ENCODE measurements around the gene DCXR. TPM values are rescaled to one million over a fixed set of nuclear protein-coding genes. Genes with fewer than 3 reads are reported as not detected.

The DCXR gene
- total RNA-seq (ENCODE audit: low replicate concordance): 158 and 175 TPM in 2 replicates
- long read RNA-seq, transcript DCXR-201 (8 exons, 887 nt): major isoform, 31 of 39 reads
- long read RNA-seq, partial matches to known transcripts: 3 of 39 reads
- long read RNA-seq, other reads (novel, unspliced or antisense): 5 of 39 reads

DNA sequence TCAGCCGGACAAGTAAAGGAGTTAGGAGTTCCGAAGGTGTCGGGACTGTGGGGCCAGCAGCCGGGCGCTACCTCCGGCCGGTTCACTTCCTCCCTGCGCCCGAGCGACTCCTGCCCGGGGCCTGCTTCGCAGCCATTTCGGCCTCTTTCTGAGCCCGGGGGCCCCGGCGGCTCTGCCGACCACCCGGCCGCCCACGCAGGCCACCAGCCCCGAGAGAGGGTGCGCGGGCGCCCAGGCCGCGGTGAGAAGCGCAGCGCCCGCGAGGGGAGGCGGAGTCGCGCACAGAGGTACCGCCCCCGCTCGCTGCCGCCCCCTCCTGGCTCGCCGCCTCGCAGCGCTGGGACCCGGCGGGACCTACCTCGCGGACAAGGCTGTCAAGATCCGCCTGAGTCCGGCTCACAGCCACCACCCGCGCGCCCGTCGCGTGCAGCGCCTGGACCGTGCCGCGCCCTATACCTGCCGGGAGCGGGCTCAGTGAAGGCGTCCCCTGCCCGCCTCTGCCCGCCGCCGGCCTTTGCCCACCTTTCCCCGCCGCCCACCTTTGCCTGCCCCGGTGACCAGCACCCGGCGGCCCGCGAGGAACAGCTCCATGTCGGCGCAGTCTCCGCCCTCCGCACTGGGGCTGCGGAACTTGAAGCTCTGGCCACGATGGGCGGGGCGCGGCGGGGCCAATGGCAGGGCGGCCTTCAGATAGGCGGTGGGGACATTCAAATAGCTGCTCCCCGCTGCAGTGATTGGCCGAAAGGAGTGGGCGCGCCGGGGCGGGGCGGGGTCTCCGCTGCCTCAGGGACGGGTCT lies at the start of gene DCXR:
TSS of gene DCXR (minus strand) at position 606 of the 797 bp plus-strand sequence. CDS start at position 591, 15 bp downstream.
- Mint-ChIP-seq H3K36me3 (peaks cover 5% of the 10 kb centered on the region), H3K27ac (peak within 1 kb of the TSS; percentile 87), H3K4me3 (peak within 1 kb of the TSS; percentile 84), H3K9me3 (no peaks in the 10 kb centered on the region), H3K4me1 (ENCODE audit: unreplicated experiment) (peaks cover 21% of the 10 kb centered on the region), H3K27me3 (no peaks in the 10 kb centered on the region)
- DNase-seq (ENCODE audit: extremely low spot score, unreplicated experiment): peak; percentile 97
- peak; percentile 88 for TF ChIP-seq CTCF (conservative IDR thresholded peaks at IDR 0.05)

- no peaks in the 10 kb centered on the region for H3K36me3 Mint-ChIP-seq
- no peak for TF ChIP-seq CTCF (conservative IDR thresholded peaks at IDR 0.05)
These were observed 48.7 kb upstream of the DCXR start for GRCh38 chr17:82085931-82086764.

DNA sequence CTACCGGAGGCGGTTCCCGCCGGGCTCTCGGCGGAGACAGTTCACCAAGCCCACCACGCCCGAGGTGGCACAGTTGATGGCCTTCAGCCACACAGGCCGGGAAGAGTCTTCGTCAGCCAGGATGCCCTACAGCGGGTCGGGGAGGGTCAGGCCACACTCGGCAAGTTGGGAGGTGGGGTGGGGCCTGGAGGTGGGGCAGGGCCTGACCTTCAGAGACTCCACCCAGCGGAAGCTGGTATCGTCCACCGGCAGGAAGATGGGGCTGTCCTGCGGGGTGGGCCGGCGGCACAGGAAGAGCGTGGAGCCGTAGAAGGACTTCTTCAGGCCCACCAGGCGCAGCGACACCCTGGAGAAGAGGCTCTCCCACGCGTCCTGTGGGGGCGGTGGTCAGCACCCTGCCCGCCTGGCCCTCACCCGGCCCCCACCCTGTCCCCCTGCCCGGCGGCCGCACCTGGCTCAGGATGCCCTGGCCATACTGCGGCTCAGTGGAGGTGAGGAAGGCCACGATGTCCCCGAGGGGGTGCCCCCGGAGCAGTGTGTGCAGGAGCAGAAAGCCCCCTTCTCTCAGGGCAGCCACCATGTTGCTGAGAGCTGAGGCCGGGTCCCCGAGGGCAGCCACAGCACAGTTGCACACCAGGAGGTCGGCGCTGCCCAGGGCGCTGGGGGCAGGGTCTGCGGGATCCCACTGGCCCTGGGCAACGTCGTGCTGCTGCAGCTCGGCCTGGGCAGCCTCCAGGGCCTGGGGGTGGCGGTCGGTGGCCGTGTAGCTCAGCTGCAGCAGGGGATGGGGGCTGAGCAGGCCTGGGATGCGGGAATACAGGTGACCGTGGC lies 47.7 kb upstream of the DCXR start:
- no peaks in the 10 kb centered on the region for H3K4me1 Mint-ChIP-seq (ENCODE audit: unreplicated experiment)
- TF ChIP-seq CTCF (conservative IDR thresholded peaks at IDR 0.05): no peak
- DNase-seq (ENCODE audit: extremely low spot score, unreplicated experiment): no peak
- no peaks in the 10 kb centered on the region for H3K27me3 Mint-ChIP-seq
- no peak overlapping the region for H3K27ac Mint-ChIP-seq
- H3K36me3 Mint-ChIP-seq: no peaks in the 10 kb centered on the region
- H3K9me3 Mint-ChIP-seq: no peaks in the 10 kb centered on the region
- no peak overlapping the region for H3K4me3 Mint-ChIP-seq

More at GRCh38 chr17:82085931-82086764, 48.7 kb upstream of the DCXR start:
- Mint-ChIP-seq H3K4me1 (ENCODE audit: unreplicated experiment) (no peaks in the 10 kb centered on the region), H3K9me3 (no peaks in the 10 kb centered on the region), H3K27ac (no peak overlapping the region), H3K27me3 (no peaks in the 10 kb centered on the region), H3K4me3 (no peak overlapping the region)
- no peak for DNase-seq (ENCODE audit: extremely low spot score, unreplicated experiment)

DNA sequence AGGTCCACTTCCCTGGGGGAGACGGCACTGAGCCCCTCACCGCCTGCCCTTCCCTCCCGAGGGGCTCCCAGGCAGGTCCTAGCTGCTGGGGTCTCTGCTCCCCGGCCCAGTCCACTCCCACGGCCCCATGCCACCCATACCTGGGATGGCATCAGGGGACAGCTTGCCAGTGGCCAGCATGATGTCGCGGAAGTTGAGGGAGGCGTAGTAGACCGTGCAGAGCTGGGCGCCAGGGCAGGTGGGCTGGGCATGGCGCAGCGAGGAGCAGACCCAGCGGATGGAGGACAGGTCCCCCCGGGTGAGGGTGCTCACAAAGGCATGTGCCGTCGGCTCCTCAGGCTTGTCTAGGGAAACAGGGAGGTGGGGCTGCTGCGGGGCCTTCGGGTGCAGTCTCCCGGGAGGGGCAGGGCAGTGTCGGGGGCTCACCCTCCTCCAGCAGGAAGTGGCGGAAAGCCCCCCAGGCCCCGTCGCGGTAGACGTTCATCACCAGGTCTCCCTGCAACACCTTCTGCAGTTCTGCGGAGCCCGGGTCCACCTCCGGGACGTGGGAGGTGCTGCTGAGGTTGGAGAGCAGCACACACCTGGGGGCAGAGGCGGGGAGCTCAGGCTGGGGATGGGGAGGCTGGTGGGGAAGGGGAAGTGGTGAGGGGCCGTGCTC lies 47.0 kb upstream of the DCXR start:
- Mint-ChIP-seq H3K27me3 (no peaks in the 10 kb centered on the region), H3K4me1 (ENCODE audit: unreplicated experiment) (no peaks in the 10 kb centered on the region), H3K4me3 (no peak overlapping the region), H3K27ac (no peak overlapping the region), H3K36me3 (no peaks in the 10 kb centered on the region), H3K9me3 (no peaks in the 10 kb centered on the region)
- TF ChIP-seq CTCF (conservative IDR thresholded peaks at IDR 0.05): no peak
- no peak for DNase-seq (ENCODE audit: extremely low spot score, unreplicated experiment)
